Astrocyte of the spinal cord (primary cell): ENCODE results near the gene GPR132.

Experiments
- DNase-seq: peaks from one replicate; pipeline ENCODE4 v3.0.0; 2011; ENCODE audit warnings: low read depth, low spot score
- H3K4me3 ChIP-seq: 2 replicates; pipeline ENCODE4 v1.5.1; 2011; ENCODE audit warnings: low read depth, mild to moderate bottlenecking, low read length, moderate library complexity
- CTCF ChIP-seq: IDR thresholded peaks from 2 replicates; pipeline ENCODE4 v1.5.1; 2012; ENCODE audit warnings: low read depth, mild to moderate bottlenecking, low read length, inconsistent platforms
- in situ Hi-C: cut with HindIII; loops from 2 replicates; pipeline ENCODE4 v1.10.0; 2017; ENCODE audit warnings: low sequenced_read_pairs

Gene GPR132

DNA sequence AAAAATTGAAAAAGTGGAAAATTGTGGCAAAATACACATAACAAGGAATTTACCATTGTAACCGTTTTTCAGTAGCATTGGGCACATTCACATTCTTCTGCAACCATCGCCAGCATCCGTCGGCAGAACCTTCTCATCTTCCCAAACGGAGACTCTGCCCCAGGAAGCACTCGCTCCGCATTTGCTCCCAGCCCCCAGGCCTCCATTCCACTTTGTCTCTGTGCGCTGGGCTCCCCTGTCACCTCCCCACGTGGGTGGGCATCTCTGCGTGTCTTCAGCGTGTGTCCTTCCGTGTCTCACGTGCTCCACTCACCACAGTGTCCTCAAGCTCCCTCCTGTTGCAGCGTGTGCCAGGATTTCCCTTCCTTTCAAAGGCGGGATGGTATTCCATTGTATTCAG, 9.9 kb downstream of the GPR132 start:
- in situ Hi-C loops = no loop called here
- TF ChIP-seq CTCF = no peak
- H3K4me3 ChIP-seq = no peak overlapping the region
- no peak for DNase-seq

DNA sequence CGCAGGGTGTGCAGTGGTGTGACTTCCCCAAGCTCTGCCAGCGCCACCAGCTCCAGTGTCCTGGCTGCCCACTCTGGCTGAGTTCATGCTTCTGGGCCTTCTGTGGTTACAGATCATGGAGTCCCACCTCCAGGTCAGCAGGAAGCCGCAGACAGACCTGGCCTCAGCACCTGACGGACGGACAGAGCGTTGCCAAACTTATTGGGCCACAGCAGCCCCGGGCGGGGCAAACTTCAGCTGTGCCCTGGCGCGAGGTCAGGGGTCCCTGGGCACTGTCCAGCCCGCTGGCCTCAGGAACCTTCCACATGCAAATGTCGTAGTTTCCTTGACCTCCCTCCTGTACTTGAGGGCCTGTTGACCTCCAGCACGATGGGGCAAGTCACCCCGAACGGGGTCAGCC, 11.2 kb downstream of the GPR132 start:
- no peak for TF ChIP-seq CTCF
- in situ Hi-C loops = no loop called here
- H3K4me3 ChIP-seq = no peak overlapping the region
- DNase-seq = no peak

DNA sequence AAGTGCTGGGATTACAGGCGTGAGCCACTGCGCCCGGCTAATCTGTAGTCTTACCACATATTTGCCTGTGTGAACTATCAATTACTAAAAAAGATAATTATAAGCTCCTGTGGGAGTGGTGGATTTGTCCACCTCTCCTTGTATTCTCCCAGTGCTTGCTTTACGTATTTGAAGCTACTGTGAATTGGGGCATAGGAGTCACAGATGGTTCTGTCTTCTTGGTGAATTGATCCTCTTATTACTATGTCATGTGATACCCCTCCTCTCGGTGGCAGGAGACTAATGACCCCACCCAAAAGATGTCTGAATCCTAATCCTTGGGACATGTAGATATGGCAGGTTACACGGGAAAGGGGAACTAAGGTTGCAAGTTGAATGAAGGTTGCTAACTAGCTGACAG, 11.8 kb downstream of the GPR132 start:
- no peak for TF ChIP-seq CTCF
- in situ Hi-C loops = no loop called here
- no peak for DNase-seq
- H3K4me3 ChIP-seq = no peak overlapping the region

DNA sequence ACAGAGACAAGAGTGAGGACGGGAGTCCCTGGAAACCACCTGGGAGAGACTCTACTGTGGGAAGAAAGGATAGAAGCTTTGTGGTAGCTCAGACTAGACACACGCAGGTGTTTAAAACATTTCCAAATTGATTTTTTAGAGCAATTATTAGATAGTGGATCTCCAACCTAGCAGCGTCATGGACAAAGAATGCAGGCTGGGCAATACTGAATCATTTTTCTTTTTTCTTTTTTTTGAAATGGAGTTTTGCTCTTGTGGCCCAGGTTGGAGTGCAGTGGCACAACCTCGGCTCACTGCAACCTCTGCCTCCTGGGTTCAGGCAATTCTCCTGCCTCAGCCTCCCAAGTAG, 13.1 kb downstream of the GPR132 start:
- no peak overlapping the region for H3K4me3 ChIP-seq
- no peak for TF ChIP-seq CTCF

DNA sequence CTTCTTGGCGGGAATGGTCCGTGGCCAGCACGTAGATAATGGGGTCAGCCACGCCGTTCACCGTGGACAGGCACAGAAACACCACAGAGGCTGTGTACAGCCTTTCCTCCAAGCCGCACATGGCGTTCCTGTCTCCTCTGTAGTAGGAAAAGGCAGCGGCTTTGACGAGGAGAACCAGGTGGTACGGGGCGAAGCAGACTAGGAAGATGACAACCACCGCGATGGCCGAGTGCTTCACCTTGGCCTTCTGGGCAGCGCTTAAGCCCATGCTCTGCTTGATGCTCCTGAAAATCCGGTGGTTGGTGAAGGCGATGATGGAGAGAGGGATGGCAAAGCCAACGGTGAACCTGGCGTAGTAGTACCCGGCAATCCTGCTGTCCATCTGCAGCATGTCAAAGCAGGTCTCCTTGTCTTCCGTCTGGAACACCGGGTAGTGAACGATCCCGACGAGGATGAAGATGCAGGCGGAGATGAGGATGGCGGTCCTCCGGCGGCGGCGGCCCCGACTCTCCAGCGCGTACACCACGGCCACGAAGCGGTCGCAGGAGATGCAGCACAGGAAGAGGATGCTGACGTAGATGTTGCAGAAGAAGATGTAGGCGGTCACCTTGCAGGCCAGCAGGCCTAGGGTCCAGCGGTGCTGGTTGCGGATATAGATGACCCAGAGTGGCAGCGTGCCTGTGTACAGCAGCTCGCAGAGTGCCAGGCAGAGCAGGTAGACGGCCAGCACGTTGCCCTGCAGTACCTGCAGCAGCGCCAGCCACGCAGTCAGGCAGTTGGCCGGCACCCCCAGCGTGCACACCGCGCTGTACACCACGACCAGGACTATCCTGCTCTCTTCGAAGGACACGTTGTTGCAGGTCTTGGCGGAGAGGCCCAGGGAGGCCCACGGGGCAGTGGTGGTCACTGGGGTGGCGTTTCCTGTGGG, 13.8 kb downstream of the GPR132 start:
- H3K4me3 ChIP-seq = no peak overlapping the region
- no peak for DNase-seq
- TF ChIP-seq CTCF = no peak
- in situ Hi-C loops = no loop called here

More for the DNA sequence above, 13.1 kb downstream of the GPR132 start:
- in situ Hi-C loops = no loop called here
- no peak for DNase-seq

- no peak for DNase-seq
- no peak for TF ChIP-seq CTCF
- H3K4me3 ChIP-seq = no peak overlapping the region
- in situ Hi-C loops = no loop called here
Observed at GRCh38 chr14:105050551-105050897, 14.7 kb downstream of the GPR132 start.
